Globus pallidus (tissue), 1 donor: ENCODE data around the gene SENP1.
A peak's percentile ranks its signal among the peaks of the same experiment; 100 is the strongest.

Experiments
- DNase-seq: peaks from one replicate; pipeline ENCODE4 v3.0.0-alpha.2; 2015; ENCODE audit warnings: low spot score

The SENP1 gene

DNA sequence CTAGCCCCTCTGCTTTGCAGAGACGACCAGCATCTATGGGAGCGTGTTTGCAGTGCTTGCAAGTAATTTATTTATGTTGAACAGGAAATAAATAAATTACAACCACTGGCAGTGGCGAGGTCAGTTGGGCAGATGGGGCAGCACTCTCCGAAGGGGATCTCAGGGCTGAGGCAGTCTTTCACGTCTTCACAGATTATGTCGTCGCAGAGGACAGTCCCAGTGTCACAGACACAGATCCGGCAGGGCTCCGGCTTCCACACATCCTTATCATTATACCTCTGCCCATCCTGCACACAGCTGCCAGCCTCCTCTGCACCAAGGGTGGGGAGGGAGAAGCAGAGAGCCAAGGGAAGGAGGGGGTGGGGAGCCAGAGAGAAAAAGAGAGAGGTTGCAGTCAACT, 106.1 kb downstream of the SENP1 start:
- DNase-seq = no peak

DNA sequence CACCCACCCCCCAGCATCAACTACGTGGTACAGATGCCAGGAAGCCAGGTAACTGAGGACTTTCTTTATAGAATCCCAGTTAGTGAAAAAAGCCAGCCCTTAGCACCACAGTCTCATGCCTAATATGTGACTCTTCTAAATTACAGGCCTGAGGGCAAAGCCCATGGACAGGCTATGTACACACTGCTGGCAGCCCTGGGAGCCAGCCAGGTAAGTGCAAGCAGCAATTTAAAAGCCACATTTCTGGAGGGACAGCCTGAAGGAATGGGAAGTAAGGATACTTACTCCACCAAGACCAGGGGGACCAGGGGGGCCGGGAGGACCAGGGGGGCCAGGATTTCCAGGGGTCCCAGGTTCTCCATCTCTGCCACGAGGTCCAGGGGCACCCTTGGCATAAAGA, 108.6 kb downstream of the SENP1 start:
- no peak for DNase-seq

DNA sequence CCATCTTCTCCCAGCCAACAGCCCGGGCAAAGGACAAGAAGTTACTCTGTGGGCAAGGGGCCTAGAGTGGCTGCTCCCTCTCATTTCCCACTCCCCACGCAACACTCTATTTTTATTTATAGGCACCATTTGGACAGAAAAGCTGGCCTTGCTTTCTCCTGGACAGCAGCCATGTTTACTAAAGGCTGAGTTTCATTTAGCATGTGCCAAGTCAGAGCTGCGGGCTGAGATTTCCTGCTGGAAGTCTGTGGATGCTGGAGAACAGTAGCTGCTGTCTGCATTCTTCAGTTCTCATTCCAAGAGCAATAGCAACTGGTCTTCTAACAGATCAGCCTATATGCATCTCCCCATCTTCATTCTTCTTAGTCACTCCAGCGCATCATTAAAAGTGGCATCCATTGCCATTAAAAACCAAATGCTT, 109.9 kb downstream of the SENP1 start:
- DNase-seq = peak; percentile 44

DNA sequence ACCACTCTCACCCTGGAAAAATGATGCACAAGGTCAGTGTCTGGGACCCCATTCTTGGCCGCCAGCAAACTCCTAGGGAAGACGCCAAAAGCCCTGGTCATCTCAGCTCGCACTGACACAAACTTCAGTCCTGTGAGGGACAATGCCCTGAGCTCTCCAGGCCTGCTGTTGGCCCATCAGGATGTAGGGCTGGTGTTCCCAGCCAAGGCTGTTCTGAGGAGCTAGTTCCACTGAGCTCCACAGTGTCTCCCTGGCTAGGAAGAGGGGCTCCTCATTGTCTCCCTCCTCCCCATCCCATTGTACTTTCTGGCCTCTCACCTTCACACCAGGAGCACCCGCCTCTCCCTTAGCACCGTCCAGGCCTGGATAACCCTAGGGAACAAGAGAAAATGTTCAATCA, 112.4 kb downstream of the SENP1 start:
- DNase-seq = no peak
